Left cardiac atrium (tissue), 4 donors: ENCODE measurements around the gene SUPT5H. TPM values are rescaled to one million over a fixed set of nuclear protein-coding genes. Genes with fewer than 3 reads are reported as not detected.

Experiments used
- ATAC-seq, 2 donors: fragments of 200-7000 bp; cut with Tn5 transposase; one replicate each; pipeline ENCODE4 v1.9.1; 2020; ENCODE audit warnings: mild to moderate bottlenecking in 2 of 2, moderate library complexity in 2 of 2
- DNase-seq: peaks from one replicate; pipeline ENCODE4 v3.0.0-alpha.2; 2020
- intact Hi-C, 2 donors: fragments of 100-400 bp; cut with DNase I; formaldehyde crosslinking; loops; one replicate each; pipeline versions ENCODE4 v1.14.1 to v1.15.1; 2022 to 2023
- total RNA-seq, 2 donors: library from RNA; stranded (reverse); fragmentation: NEBNext Ultra II Directional; extraction: Animal tissue kit (Norgen Biotek cat#: 25700); gene quantifications; one replicate each; pipeline ENCODE4 v1.2.1, GENCODE V29; 2021
- donor health status: DM: no; HTN: yes; CAD: no.
- donor health status: DM: no; HTN: yes; CAD: no; lungs with severe emphysema.
- donor health status: DM: yes; HTN: yes; CAD: no.
- donor health status: Dilated cardiomyopathy.

SUPT5H gene
- total RNA-seq, 2 donors from 2014 or later, result 61.1 to 70.1 TPM

DNA sequence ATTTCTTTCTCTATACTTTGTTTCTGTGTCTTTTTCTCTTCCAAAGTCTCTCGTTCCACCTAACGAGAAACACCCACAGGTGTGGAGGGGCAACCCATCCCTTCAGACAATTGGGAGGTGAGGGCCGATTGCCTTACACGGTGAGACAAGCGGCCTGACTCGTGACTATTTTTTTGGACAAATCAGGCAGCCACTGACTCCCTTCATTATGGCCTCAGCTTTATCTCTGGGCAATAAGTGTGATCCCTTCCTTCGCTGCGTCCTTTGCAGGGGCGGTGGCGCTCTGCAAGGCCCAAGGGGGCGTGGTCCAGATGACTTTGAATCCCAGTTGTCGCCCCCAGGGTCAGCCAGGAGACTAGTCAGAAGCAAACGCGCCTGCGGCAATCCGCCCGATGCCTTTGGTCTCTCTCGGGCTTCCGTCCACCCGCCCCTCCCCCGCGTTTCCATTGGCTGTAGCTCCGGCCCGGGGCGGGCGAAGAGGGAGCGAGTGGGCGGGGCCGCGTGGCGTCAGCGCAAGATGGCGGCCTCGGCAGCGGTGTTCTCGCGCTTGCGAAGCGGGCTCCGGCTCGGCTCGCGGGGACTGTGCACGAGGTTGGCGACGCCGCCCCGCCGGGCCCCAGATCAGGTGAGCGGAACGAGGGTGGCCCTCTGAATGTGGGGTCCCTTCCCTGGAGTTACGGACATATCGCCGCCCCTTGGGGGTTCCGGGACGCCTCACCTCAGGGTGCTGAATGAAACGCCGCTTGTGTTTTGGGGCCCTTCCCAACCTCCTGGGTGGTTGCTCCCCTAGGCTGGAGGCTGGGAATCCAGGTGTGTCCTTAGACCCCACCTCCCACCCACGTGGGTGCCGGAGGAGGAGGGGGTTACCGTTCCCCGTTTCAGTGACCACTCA is 35.2 kb downstream of the SUPT5H start, which contains the start of gene TIMM50:
Gene TIMM50 (plus strand): TSS at position 502 of the 892 bp plus-strand sequence. CDS start 16 bp downstream, at position 518.
- DNase-seq (peak; percentile 99), ATAC-seq (peak; percentile 98 to 99)
- intact Hi-C loops, result loop anchor here in 1 of 2 donors (10.0 kb wide), 1 partner anchor 54 kb away; the partner anchor contains the start of gene EID2B

DNA sequence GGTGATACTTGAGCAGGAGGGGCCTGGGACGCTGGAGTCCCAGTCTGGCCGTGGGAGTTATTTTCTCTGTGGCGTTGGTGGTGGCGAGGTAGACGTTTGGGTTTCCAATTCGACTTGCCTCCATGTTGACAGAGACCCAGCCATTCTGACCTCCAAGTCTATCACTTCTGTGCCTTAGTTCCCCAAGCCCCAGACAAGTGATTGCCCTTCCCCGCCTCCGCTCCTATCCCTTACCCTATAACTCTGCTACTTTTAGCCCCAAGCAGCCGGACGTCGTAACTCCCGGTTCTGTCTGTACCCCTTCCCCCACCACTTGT is 35.8 kb downstream of the SUPT5H start:
- DNase-seq (no peak), ATAC-seq (no peak)
- intact Hi-C loops, result loop anchor here in 1 of 2 donors (10.0 kb wide), 1 partner anchor 54 kb away; the partner anchor contains the start of gene EID2B

DNA sequence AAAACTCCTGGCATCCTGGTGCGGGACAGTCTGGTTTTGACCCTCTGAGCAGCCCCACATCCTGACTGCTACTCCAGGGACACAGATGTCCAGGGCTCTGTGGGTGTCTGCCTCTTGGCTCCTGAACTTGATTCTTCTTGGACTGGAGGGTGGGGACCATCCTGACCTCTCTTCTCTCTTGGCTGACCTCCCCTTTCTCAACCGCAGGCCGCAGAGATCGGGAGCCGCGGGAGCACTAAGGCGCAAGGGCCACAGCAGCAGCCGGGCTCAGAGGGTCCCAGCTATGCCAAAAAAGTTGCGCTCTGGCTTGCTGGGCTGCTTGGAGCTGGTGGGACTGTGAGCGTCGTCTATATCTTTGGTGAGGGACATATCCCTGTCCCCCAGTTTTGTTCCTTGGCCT is 36.3 kb downstream of the SUPT5H start:
- no peak for ATAC-seq

DNA sequence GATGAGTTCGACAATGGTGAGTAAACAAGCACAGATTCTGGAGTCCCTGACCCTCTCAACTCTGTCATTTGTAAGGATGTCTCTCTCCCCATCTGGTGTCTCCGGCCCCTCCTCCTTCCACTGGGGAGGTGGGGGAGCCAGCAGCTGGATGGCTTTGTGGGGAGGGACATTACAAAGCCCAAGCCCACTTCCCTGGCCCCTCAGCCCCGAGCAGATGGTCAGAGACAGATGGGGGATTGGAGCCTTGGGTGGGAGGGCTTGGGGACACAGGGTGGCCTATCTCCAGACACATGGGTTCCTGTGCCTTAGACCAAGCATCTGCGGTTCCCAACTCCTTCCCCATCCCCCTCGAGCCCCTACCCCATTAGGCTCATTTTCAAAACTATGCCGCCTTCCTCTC is 37.8 kb downstream of the SUPT5H start:
- intact Hi-C loops, result loop anchor here in 1 of 2 donors (10.0 kb wide), 1 partner anchor 52 kb away; the partner anchor contains the start of gene EID2B
- DNase-seq (no peak), ATAC-seq (no peak)

More for the DNA sequence above, 36.3 kb downstream of the SUPT5H start:
- no peak for DNase-seq
- intact Hi-C loops, result loop anchor here in 1 of 2 donors (10.0 kb wide), 1 partner anchor 53 kb away; the partner anchor contains the start of gene EID2B

DNA sequence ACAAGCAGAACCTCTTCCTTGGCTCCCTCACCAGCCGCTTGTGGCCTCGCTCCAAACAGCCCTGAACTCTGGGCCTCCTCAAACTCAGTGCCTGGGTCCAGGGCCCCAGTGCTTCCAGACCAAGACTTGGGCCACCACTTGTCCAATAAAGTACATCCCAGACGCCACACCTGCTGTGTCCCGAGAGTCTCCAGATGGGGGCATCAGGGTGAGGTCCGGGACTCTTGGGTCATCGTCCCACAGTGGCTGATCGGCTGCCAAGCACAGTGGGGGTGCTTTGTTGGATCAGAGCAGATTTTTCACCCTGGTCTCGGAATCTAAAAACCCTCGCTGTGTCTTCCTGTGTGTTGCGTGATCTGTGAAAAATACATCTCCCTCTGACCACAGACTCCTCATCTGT is 44.4 kb downstream of the SUPT5H start:
- intact Hi-C loops, result loop anchor here in 1 of 2 donors (10.0 kb wide), 1 partner anchor 45 kb away; the partner anchor contains the start of gene EID2B
- no peak for DNase-seq
- ATAC-seq, result no peak

DNA sequence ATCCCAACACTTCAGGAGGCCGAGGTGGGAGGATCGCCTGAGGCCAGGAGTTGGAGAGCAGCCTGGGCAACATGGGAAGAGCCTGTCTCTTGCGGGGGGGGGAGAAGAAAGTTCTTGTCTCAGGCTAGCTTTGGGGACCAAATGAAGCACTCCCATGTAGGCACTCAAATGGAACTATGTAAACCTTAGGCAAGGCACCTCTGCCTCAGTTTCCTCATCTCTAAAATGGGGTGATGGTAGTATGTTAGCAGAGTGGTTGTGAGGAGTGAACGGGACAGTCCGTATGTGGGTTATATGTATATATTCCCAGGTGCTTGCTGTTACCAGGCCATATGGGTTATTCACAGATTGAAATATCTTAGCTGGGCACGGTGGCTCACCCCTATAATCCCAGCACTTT is 46.8 kb downstream of the SUPT5H start:
- ATAC-seq (no peak), DNase-seq (no peak)
- intact Hi-C loops, result no loop called here

DNA sequence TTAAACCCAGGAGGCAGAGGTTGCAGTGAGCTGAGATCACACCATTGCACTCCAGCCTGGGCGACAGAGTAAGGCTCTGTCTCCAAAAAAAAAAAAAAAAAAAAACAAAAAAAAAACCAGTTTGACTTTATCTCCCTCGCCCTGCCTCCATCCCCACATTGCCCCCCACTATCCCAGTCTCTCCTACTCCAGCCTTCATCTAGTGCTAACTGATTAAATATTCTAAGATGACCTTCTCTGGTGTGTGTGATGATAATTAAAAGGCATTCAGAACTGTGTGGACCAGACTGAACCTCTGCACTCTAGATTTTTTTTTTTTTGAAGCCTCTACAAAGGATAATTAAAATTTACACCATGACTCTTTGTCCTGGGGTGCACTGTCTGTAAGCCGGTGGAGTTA is 47.4 kb downstream of the SUPT5H start:
- intact Hi-C loops, result no loop called here
- ATAC-seq (no peak), DNase-seq (no peak)

DNA sequence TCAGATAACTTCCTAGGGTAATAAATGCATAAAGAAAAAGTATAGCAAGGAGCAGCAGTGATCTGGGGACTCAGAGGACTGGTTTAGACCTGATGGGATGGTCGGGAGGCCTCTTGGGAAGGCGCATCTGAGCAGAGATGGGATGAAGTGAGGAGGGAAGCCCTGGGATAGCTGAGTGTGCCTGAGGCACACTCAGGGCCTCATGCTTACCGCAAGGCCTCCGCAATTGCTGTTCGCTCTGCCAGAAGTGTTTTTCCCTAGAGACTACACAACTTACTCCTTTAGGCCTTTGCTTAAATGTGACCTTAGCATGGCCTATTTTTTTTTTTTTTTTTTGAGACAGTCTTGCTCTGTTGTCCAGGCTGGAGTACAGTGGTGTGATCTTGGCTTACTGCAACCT is 49.3 kb downstream of the SUPT5H start:
- DNase-seq (no peak), ATAC-seq (no peak)
- intact Hi-C loops, result no loop called here

DNA sequence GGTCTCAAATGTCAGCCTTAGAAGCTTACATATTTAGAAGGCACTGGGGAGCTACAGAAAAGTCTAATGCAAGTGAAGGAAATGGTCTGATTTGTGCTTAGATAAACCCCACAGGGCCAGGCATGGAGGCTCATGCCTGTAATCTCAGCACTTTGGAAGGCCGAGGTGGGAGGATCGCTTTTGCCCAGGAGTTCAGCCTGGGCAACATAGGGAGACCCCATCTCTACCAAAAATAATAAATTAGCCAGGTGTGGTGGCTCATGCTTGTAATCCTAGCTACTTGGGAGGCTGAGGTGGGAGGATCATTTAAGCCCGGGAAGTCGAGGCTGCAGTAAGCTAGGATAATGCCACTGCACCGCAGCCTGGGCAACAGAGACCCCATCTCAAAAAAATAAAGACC is 50.7 kb downstream of the SUPT5H start:
- intact Hi-C loops, result no loop called here
- DNase-seq (no peak), ATAC-seq (no peak)

DNA sequence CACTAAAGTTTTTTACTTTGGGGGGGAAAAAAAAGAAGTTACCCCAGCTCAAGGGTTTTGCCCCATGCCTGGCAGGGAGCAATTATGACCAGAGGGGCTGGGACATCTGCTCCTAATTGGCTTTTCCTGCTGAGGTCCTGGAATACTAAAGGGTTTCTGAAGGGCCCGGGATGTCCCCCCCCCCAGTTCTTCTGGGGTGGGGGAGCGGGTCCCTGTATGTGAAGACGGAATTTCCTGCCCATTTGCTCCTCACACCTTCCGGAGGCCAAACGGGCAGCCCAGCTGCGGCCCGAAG is 52.3 kb downstream of the SUPT5H start:
- no peak for DNase-seq
- intact Hi-C loops, result no loop called here
- no peak for ATAC-seq

DNA sequence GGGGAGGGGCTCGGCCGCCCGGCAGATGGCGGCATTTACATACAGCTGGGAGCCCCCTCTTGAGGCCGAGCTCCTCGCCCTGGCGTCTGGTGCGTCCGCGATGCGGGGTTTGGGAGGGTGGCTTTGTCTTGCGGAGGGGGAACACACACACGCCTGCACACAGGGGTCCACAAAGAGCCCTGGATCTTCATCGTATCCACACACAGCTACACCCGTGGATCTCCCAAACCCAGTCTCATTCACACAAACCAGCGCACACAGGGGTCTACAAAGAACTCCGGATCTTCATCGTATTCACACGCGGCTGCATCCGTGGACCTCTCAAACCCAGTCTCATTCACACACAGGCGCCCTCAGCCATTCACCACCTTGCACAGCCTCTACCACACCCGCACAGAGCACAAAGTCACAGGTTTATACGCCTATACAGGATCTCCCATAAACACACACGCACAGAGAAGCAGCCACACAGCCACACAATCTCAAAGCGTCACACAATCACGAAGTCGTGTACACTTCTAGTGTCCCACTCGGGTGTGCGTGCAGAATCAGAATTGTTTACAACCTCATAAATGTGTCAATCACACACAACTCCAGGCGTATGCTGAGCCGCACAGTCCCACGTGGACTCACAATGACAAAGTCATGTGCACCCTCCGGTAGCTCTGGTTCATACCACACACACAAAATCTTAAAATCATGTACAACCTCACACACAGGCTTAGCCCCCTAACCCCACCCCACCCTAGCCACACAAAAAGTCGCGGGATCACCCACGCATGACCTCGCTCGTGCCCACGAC is 52.8 kb downstream of the SUPT5H start:
- no peak for DNase-seq
- intact Hi-C loops, result no loop called here
- ATAC-seq, result peak in 1 of 2 donors; percentile 74

DNA sequence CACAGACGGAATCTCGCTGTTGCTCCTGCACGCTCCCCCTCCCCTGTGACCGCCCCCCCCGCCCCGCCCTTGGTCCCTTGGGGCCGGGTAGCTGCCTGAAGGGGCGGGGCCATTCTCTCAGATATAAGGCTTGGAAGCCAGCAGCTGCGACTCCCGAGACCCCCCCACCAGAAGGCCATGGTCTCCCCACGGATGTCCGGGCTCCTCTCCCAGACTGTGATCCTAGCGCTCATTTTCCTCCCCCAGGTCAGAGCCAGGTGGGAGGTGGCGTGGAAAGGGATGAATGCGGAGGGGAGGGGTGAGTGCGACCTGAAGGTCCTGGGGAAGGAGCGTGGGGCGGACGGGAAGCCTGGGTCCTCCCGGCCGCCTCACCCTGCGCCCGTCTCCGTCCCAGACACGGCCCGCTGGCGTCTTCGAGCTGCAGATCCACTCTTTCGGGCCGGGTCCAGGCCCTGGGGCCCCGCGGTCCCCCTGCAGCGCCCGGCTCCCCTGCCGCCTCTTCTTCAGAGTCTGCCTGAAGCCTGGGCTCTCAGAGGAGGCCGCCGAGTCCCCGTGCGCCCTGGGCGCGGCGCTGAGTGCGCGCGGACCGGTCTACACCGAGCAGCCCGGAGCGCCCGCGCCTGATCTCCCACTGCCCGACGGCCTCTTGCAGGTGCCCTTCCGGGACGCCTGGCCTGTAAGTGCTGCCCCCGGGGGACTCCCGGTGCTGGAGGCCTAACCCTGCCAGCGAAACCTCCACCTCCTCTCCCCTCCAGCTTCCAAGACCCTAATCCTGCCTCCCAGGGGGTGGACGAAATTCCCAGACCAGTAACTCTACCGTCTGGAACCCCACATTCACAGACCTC is 53.6 kb downstream of the SUPT5H start, which contains the start of gene DLL3:
Gene DLL3 (plus strand): TSS at position 150 of the 845 bp plus-strand sequence. CDS start 28 bp downstream, at position 178.
- ATAC-seq (no peak), DNase-seq (no peak)
- intact Hi-C loops, result no loop called here

DNA sequence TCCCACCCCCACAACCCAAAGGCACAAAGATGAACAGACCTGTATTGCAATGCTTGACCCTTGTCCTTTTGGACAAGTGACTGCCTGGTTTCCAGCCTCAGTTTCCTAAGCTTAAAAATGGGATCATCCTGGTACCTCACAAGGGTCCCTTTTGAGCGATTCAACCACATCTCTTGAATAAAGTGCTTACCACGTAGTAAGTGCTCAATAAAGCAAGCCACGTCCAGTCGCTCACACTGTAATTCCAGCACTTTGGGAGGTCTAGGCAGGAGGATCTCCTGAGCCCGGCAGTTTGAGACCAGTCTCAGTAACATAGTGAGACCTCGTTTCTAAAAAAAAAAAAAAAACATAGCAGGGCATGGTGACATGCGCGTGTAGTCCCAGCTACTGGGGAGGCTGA is 54.5 kb downstream of the SUPT5H start:
- DNase-seq (no peak), ATAC-seq (no peak)
- intact Hi-C loops, result no loop called here

DNA sequence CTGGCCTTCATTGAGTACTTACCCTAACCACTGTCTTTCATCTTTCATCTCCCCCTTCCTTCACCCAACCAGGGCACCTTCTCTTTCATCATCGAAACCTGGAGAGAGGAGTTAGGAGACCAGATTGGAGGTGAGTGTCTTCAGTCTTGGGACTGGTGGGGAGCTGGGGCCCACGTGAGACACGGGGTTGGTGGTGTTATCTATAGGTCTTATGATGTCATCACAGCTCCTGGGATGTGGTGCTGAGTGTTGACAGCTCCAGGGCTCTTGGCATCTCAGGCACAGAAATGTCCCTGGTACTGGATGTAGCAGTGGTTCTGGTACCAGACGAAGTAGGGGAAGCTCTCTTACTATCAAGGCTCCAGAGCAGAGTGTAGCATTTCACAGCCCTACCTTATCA is 55.2 kb downstream of the SUPT5H start:
- intact Hi-C loops, result no loop called here
- no peak for ATAC-seq
- DNase-seq, result no peak

DNA sequence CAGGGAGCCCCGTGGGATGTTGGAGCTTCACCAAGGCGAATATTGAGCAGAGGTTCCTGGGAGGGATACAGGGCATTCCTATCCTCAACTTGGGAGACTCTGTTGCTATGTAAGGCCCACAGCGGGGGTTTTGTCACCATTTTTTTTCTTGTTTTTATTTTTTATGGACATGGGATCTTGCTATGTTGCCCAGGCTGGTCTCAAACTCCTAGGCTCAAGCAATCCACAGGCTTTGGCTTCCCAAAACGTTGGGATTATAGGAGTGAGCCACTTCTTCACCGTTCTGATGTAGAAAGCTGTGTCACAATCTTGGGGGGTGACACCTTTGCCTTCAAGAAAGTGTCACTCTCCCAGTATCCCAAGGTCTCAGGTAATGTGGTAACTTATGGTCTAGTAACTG is 56.0 kb downstream of the SUPT5H start:
- DNase-seq (no peak), ATAC-seq (no peak)
- intact Hi-C loops, result no loop called here

DNA sequence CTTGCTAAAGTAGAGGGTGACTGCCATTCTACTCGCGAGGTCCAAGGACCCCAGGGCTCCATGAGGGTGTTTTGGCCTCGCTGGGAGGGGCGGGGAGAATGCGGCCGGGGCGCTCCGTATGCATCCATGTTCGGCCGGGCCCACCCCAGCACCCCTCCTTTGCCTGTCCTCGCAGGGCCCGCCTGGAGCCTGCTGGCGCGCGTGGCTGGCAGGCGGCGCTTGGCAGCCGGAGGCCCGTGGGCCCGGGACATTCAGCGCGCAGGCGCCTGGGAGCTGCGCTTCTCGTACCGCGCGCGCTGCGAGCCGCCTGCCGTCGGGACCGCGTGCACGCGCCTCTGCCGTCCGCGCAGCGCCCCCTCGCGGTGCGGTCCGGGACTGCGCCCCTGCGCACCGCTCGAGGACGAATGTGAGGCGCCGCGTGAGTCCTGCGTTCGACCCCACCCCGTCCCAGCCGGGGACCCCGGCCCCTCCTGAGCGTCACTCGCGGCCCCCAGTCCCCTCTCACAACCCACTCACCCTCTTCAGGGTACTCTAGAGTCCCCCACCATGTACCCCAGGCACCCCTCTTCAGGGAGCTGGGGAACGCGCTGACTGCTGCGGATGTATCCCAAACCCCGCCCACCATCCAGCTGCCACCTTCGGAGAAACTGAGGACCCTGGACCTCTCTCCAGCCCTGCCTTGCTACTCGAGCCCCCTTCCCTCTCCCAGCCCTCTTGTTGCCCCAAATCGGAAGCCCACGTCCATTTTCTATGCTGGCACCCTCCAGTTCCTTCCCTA is 57.4 kb downstream of the SUPT5H start:
- intact Hi-C loops, result no loop called here
- peak; percentile 70 for DNase-seq
- ATAC-seq, result peak; percentile 62 to 71

DNA sequence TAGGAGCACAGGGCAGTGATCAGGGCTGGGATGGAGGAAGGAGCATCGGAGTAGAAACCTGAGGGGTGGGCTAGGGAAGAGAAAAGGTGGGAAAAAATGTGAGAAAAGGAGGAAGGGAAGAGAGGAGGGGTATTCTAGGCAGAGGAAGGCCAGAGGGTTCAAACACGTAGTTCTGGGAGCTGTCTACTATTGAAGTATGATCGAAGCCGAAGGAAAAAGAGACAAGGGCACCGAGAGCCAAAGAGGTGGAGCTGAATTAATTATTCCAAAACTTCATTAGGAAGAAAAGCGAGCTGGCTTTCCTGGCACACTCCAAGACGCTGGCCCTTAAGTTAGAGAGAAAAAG is 61.2 kb downstream of the SUPT5H start:
- intact Hi-C loops, result no loop called here
- DNase-seq, result no peak
- ATAC-seq, result no peak

DNA sequence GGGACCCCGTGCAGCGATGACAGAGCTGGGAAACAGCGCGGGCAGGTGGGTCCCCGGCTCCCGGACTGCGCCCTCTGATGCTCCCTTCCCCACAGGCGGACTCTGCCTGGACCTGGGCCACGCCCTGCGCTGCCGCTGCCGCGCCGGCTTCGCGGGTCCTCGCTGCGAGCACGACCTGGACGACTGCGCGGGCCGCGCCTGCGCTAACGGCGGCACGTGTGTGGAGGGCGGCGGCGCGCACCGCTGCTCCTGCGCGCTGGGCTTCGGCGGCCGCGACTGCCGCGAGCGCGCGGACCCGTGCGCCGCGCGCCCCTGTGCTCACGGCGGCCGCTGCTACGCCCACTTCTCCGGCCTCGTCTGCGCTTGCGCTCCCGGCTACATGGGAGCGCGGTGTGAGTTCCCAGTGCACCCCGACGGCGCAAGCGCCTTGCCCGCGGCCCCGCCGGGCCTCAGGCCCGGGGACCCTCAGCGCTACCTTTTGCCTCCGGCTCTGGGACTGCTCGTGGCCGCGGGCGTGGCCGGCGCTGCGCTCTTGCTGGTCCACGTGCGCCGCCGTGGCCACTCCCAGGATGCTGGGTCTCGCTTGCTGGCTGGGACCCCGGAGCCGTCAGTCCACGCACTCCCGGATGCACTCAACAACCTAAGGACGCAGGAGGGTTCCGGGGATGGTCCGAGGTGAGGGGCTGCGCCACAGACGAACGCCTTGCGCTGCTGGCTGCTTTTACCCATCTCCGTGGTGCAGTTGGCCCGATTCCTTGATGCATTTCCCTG is 61.7 kb downstream of the SUPT5H start:
- intact Hi-C loops, result no loop called here
- peak; percentile 44 for DNase-seq
- ATAC-seq, result peak; percentile 71 to 74
